GM12878 (cell line): ENCODE data around the gene ABCB8. TPM values are rescaled to one million over a fixed set of nuclear protein-coding genes. Genes with fewer than 3 reads are reported as not detected.

Experiments used
- ATAC-seq: fragments of 200-7000 bp; cut with Tn5 transposase; 3 replicates; pipeline ENCODE4 v1.9.1; 2020; ENCODE audit warnings: mild to moderate bottlenecking, moderate library complexity
- BruUV-seq: library from RNA; stranded (reverse); fragments of 400-500 nt; replicated peaks from 2 replicates; lab custom pipeline; 2021; lab: Mats Ljungman, UMichigan
- CTCF ChIA-PET: fragments of 300-600 bp; sonication (Branson Sonifier 250); formaldehyde crosslinking; extraction: SDS; loops from one replicate; lab custom pipeline; 2021; ENCODE audit warnings: inconsistent platforms; lab: Yijun Ruan, JAX
- POLR2A ChIA-PET: fragments of 350-600 bp; formaldehyde crosslinking; extraction: SDS; loops from one replicate; lab custom pipeline; 2021; ENCODE audit warnings: inconsistent platforms; lab: Charles Lee
- RAD21 ChIA-PET: fragments of 300-600 bp; sonication (Branson Sonifier 250); formaldehyde crosslinking; loops from one replicate; lab custom pipeline; 2023; ENCODE audit warnings: antibody characterized with exemption; ENCODE audit not compliant: unreplicated experiment; lab: Charles Lee
- SMC1A ChIA-PET: fragments of 300-600 bp; sonication (Branson Sonifier 250); formaldehyde crosslinking; loops from one replicate; lab custom pipeline; 2023; ENCODE audit not compliant: unreplicated experiment, uncharacterized antibody; lab: Charles Lee
- DNase-seq: peaks from one replicate; pipeline ENCODE4 v3.0.0-alpha.2; 2011; ENCODE audit warnings: low read depth, low spot score
- FAIRE-seq: peaks from 3 replicates; lab custom pipeline; 2011; peaks lifted over from hg19 to GRCh38; lab: Jason Lieb, UNC
- H2AFZ ChIP-seq: 2 replicates; pipeline ENCODE4 v1.6.0; 2011; ENCODE audit warnings: low read depth, low read length, control low read depth; ENCODE audit not compliant: control insufficient read depth
- H3K27ac ChIP-seq: 2 replicates; pipeline ENCODE4 v1.5.1; 2011; ENCODE audit warnings: control low read depth; ENCODE audit not compliant: control insufficient read depth, insufficient read depth
- H3K27me3 ChIP-seq, 2 experiments: replicated peaks in 1 of 2; 2 replicates each; pipeline versions ENCODE4 v1.6.0 to v1.6.1; 2011; ENCODE audit warnings: low read length in 1 of 2; ENCODE audit not compliant: control insufficient read depth in 2 of 2, insufficient read depth in 2 of 2
- H3K36me3 ChIP-seq, 2 experiments: 2 replicates each; pipeline ENCODE4 v1.5.1; 2011; ENCODE audit warnings: low read length in 1 of 2; ENCODE audit not compliant: control insufficient read depth in 2 of 2, insufficient read depth in 2 of 2
- H3K4me1 ChIP-seq: 2 replicates; pipeline ENCODE4 v1.6.1; 2011; ENCODE audit warnings: mild to moderate bottlenecking, low read length, moderate library complexity, mixed read lengths; ENCODE audit not compliant: control insufficient read depth, insufficient read depth
- H3K4me2 ChIP-seq: 2 replicates; pipeline ENCODE4 v1.6.0; 2011; ENCODE audit warnings: control low read depth; ENCODE audit not compliant: control insufficient read depth, insufficient read depth
- H3K4me3 ChIP-seq: fragments of 200-600 bp; sonication (generic); 2 replicates; pipeline ENCODE4 v1.5.1; 2016
- H3K79me2 ChIP-seq: 2 replicates; pipeline ENCODE4 v1.6.0; 2011; ENCODE audit warnings: low read length; ENCODE audit not compliant: control insufficient read depth, insufficient read depth
- H3K9ac ChIP-seq: 2 replicates; pipeline ENCODE4 v1.8.0; 2011; ENCODE audit warnings: low read length, control low read depth, mixed read lengths; ENCODE audit not compliant: control insufficient read depth, insufficient read depth
- H3K9me3 ChIP-seq: replicated peaks from 3 replicates; pipeline ENCODE4 v1.5.1; 2011; ENCODE audit warnings: mild to moderate bottlenecking, low read length; ENCODE audit not compliant: control insufficient read depth, insufficient read depth
- H4K20me1 ChIP-seq: 2 replicates; pipeline ENCODE4 v1.6.0; 2011; ENCODE audit not compliant: control insufficient read depth, insufficient read depth
- CEBPB ChIP-seq, 2 experiments: fragments of 150-350 bp in 1 of 2; IDR thresholded peaks; 2 replicates each; pipeline ENCODE4 v1.6.1; 2012 to 2014; ENCODE audit warnings: low read depth in 2 of 2, low read length in 2 of 2, borderline replicate concordance in 1 of 2, inconsistent platforms in 1 of 2
- CTCF ChIP-seq, 3 experiments: IDR thresholded peaks in 2 of 3; conservative IDR thresholded peaks in 1 of 3; 2 replicates each; pipeline ENCODE4 v1.5.1; 2011; ENCODE audit warnings: low read depth in 3 of 3, low read length in 3 of 3, mild to moderate bottlenecking in 3 of 3, control low read depth in 2 of 3, moderate library complexity in 2 of 3, inconsistent platforms in 1 of 3, mixed read lengths in 1 of 3; ENCODE audit not compliant: control insufficient read depth in 2 of 3, insufficient read depth in 1 of 3; ENCODE audit errors: extremely low read depth in 1 of 3
- E2F8 ChIP-seq: fragments of 450-650 bp; IDR thresholded peaks from 2 replicates; pipeline ENCODE4 v1.6.1; 2018; ENCODE audit warnings: mild to moderate bottlenecking, low read depth, moderate library complexity; ENCODE audit not compliant: partially characterized antibody
- EZH2 ChIP-seq: IDR thresholded peaks from 2 replicates; pipeline ENCODE4 v1.6.1; 2012; ENCODE audit warnings: low read depth, mild to moderate bottlenecking, control low read depth, inconsistent platforms, low read length, borderline replicate concordance; ENCODE audit not compliant: control insufficient read depth
- HSF1 ChIP-seq: fragments of 150-350 bp; IDR thresholded peaks from 2 replicates; pipeline ENCODE4 v1.6.1; 2014; ENCODE audit warnings: mild to moderate bottlenecking, low read depth, low read length
- NFIC ChIP-seq: IDR thresholded peaks from 2 replicates; pipeline ENCODE4 v1.6.1; 2012; ENCODE audit warnings: low read depth, mild to moderate bottlenecking, inconsistent platforms, low read length, moderate library complexity
- NR2C1 ChIP-seq: fragments of 450-650 bp; IDR thresholded peaks from 2 replicates; pipeline ENCODE4 v1.6.1; 2017; ENCODE audit warnings: antibody characterized with exemption, mild to moderate bottlenecking, moderate library complexity
- POLR2A ChIP-seq: IDR thresholded peaks from 2 replicates; pipeline ENCODE4 v1.6.1; 2011; ENCODE audit warnings: low read depth, mild to moderate bottlenecking, low read length
- POLR2AphosphoS5 ChIP-seq: IDR thresholded peaks from 2 replicates; pipeline ENCODE4 v1.6.1; 2011; ENCODE audit warnings: mild to moderate bottlenecking, low read length, inconsistent platforms
- REST ChIP-seq: IDR thresholded peaks from 2 replicates; pipeline ENCODE4 v1.6.1; 2012; ENCODE audit warnings: mild to moderate bottlenecking, low read depth, low read length
- SREBF2 ChIP-seq: IDR thresholded peaks from 2 replicates; pipeline ENCODE4 v1.6.1; 2012; ENCODE audit warnings: mild to moderate bottlenecking, low read length
- ZNF24 ChIP-seq: fragments of 450-650 bp; IDR thresholded peaks from 2 replicates; pipeline ENCODE4 v1.6.1; 2017; ENCODE audit warnings: antibody characterized with exemption, mild to moderate bottlenecking
- ZNF622 ChIP-seq: fragments of 450-650 bp; IDR thresholded peaks from 2 replicates; pipeline ENCODE4 v1.6.1; 2017; ENCODE audit warnings: mild to moderate bottlenecking, inconsistent platforms
- WGBS: methylation state at CpG from one replicate; pipeline ENCODE4 v1.1.6; 2016; ENCODE audit warnings: low lambda C conversion rate; ENCODE audit not compliant: insufficient replicate concordance, insufficient coverage; ENCODE audit errors: missing lambda C conversion rate; 5-methylcytosine and 5-hydroxymethylcytosine counted together
- in situ Hi-C: fragments of 300-500 bp; cut with MboI; formaldehyde crosslinking; loops from 9 replicates; pipeline ENCODE4 v1.14.3; 2018; ENCODE audit warnings: mixed read lengths
- intact Hi-C: fragments of 100-400 bp; cut with micrococcal nuclease; formaldehyde crosslinking; loops from one replicate; pipeline ENCODE4 v1.14.2; 2022; ENCODE audit not compliant: unreplicated experiment
- polyA plus RNA-seq, 11 experiments: library from polyadenylated mRNA; depleted of rRNA in 4 of 11; unstranded in 6 of 11; stranded (reverse) in 5 of 11; fragments of >200 nt; fragmentation: Nextera tagmentation in 4 of 11; fragmentation: Illumina TruSeq in 1 of 11; extraction: Ambion mirVana in 4 of 11; extraction: Trizol in 1 of 11; gene quantifications; 1 replicate in 1 of 11; 2 replicates in 10 of 11; pipeline versions ENCODE4 v1.2.1 to v1.2.3, GENCODE V29; 2011 to 2016; ENCODE audit warnings: inconsistent platforms in 2 of 11, missing spikeins in 2 of 11, low read depth in 1 of 11
- total RNA-seq, 4 experiments: library from RNA; depleted of rRNA in 3 of 4; stranded (reverse); fragments of >200 nt in 3 of 4; fragmentation: Illumina TruSeq in 1 of 4; extraction: Trizol in 1 of 4; gene quantifications; 2 replicates each; pipeline versions ENCODE4 v1.2.1 to v1.2.3, GENCODE V29; 2013 to 2021

ABCB8 gene
- total and polyA plus RNA-seq, 10 of the 15 experiments (the other 5 are each of a cell fraction or from before 2014, with no cell fraction given) = 0.77 to 34.8 (median 18.9) TPM

- TF ChIP-seq CEBPB (IDR thresholded peaks at IDR 0.05; ENCODE audit: borderline replicate concordance in 1 of 2, low read depth in 2 of 2, low read length in 2 of 2) (no peak), HSF1 (no peak)
Observed at GRCh38 chr7:151020231-151020630, 8.0 kb upstream of the ABCB8 start (continued).

GRCh38 chr7:151023232-151023631, 5.0 kb upstream of the ABCB8 start:
- Histone ChIP-seq H3K36me3 (no peaks in the 10 kb centered on the region), H3K27me3 (peaks cover 8 to 10% of the 10 kb centered on the region in 2 experiments; a peak in 3 of 4 replicates), H4K20me1 (no peaks in the 10 kb centered on the region), H3K4me1 (peaks cover 2% of the 10 kb centered on the region; the same call in 1 of the 2 replicates), H2AFZ (no peak overlapping the region), H3K79me2 (no peaks in the 10 kb centered on the region), H3K4me3 (no peak overlapping the region), H3K27ac (no peak overlapping the region), H3K4me2 (no peak overlapping the region), H3K9me3 (no peaks in the 10 kb centered on the region), H3K9ac (no peak overlapping the region)
- ChIA-PET CTCF (interaction anchor here (6.0 kb wide), 1 partner anchor 14 kb away, joined by 35 read pairs; no protein-coding TSS in a partner anchor), SMC1A (no interaction called here), POLR2A (no interaction called here), RAD21 (no interaction called here)
- ATAC-seq = no peak
- BruUV-seq = no TSS peak
- intact Hi-C loops = no loop called here
- FAIRE-seq = no peak
- no peak for DNase-seq
- in situ Hi-C loops = no loop called here
- WGBS = 32% methylated on average over 10 of the region's 10 CpGs
- TF ChIP-seq SREBF2 = no peak
- TF ChIP-seq REST = no peak
- TF ChIP-seq NR2C1 = no peak
- TF ChIP-seq ZNF622 = no peak
- no peak for TF ChIP-seq POLR2A
- TF ChIP-seq ZNF24 = no peak
- TF ChIP-seq NFIC = no peak
- no peak for TF ChIP-seq CTCF (IDR thresholded peaks at IDR 0.05 in 2 of 3, conservative IDR thresholded peaks at IDR 0.05 in 1 of 3; ENCODE audit: control insufficient read depth in 2 of 3, extremely low read depth in 1 of 3, insufficient read depth in 1 of 3, low read depth in 3 of 3, low read length in 3 of 3)
- TF ChIP-seq POLR2AphosphoS5 = no peak
- TF ChIP-seq EZH2 = no peak
- no peak for TF ChIP-seq E2F8
